Prostate gland (tissue), 2 donors: ENCODE results near the gene AGR2. TPM values are rescaled to one million over a fixed set of nuclear protein-coding genes. Genes with fewer than 3 reads are reported as not detected.
A peak's percentile ranks its signal among the peaks of the same experiment; 100 is the strongest.

Source experiments
- DNase-seq: peaks from one replicate; pipeline ENCODE4 v3.0.0-alpha.2; 2019; ENCODE audit warnings: low spot score
- H3K27ac ChIP-seq, 2 donors: fragments of 200-600 bp; sonication (generic); 2 replicates each; pipeline ENCODE4 v1.5.1; 2017 to 2019
- H3K27me3 ChIP-seq: fragments of 200-600 bp; sonication (generic); replicated peaks from 2 replicates; pipeline ENCODE4 v1.5.1; 2019; ENCODE audit not compliant: insufficient read depth
- H3K36me3 ChIP-seq, 2 donors: fragments of 200-600 bp; sonication (generic); 1 replicate in 1 of 2; 2 replicates in 1 of 2; pipeline versions ENCODE4 v1.5.1 to v1.8.1; 2017 to 2019
- H3K4me1 ChIP-seq: fragments of 200-600 bp; sonication (generic); replicated peaks from 2 replicates; pipeline ENCODE4 v1.5.1; 2019
- H3K4me3 ChIP-seq, 2 donors: fragments of 200-600 bp; sonication (generic); 2 replicates each; pipeline ENCODE4 v1.5.1; 2017 to 2019
- H3K9me3 ChIP-seq: fragments of 200-600 bp; sonication (generic); 2 replicates; pipeline ENCODE4 v1.5.1; 2017
- CTCF ChIP-seq, 4 experiments: fragments of 200-600 bp in 2 of 4; fragments of 450-650 bp in 2 of 4; sonication (generic) in 2 of 4; IDR thresholded peaks; 1 replicate in 3 of 4; 2 replicates in 1 of 4; pipeline ENCODE4 v1.5.1; 2016 to 2019; ENCODE audit warnings: antibody characterized with exemption in 4 of 4, mild to moderate bottlenecking in 2 of 4, moderate library complexity in 2 of 4
- POLR2A ChIP-seq: fragments of 450-650 bp; IDR thresholded peaks from one replicate; pipeline ENCODE4 v1.6.1; 2016; ENCODE audit warnings: antibody characterized with exemption, mild to moderate bottlenecking
- POLR2AphosphoS5 ChIP-seq: sonication (generic); formaldehyde crosslinking; IDR thresholded peaks from one replicate; pipeline ENCODE4 v1.6.1; 2017; ENCODE audit warnings: antibody characterized with exemption
- WGBS: methylation state at CpG from one replicate; pipeline ENCODE4 v1.1.5; 2018; 5-methylcytosine and 5-hydroxymethylcytosine counted together
- intact Hi-C: fragments of 100-400 bp; cut with DNase I; formaldehyde crosslinking; loops from one replicate; pipeline ENCODE4 v1.14.2; 2022
- total RNA-seq, 2 donors: library from RNA; depleted of rRNA; stranded (reverse); fragments of >200 nt; gene quantifications; one replicate each; pipeline ENCODE4 v1.1.0, GENCODE V29; 2016

AGR2 gene
- total RNA-seq, 2 donors from 2014 or later: 74.6 to 290 TPM

- H3K27me3 ChIP-seq: no peaks in the 10 kb centered on the region
- H3K4me3 ChIP-seq: no peak overlapping the region
- H3K4me1 ChIP-seq: no peaks in the 10 kb centered on the region
- no peaks in the 10 kb centered on the region for H3K36me3 ChIP-seq
- TF ChIP-seq POLR2A (no peak), CTCF (IDR thresholded peaks at IDR 0.05) (no peak), POLR2AphosphoS5 (no peak)
- WGBS: 63% methylated on average over 5 of the region's 5 CpGs
- H3K27ac ChIP-seq: no peak overlapping the region
- H3K9me3 ChIP-seq: no peaks in the 10 kb centered on the region
- intact Hi-C loops: no loop called here
- DNase-seq: no peak
Observed at GRCh38 chr7:16810573-16810972, 5.8 kb upstream of the AGR2 start.

GRCh38 chr7:16810112-16810511 is 5.3 kb upstream of the AGR2 start:
- H3K27ac ChIP-seq: no peak overlapping the region
- no peak for DNase-seq
- no peaks in the 10 kb centered on the region for H3K27me3 ChIP-seq
- no peaks in the 10 kb centered on the region for H3K9me3 ChIP-seq
- H3K4me1 ChIP-seq: no peaks in the 10 kb centered on the region
- H3K4me3 ChIP-seq: no peak overlapping the region
- intact Hi-C loops: no loop called here
- TF ChIP-seq POLR2A: no peak
- no peak for TF ChIP-seq CTCF (IDR thresholded peaks at IDR 0.05)
- TF ChIP-seq POLR2AphosphoS5: no peak
- 35% methylated on average over 2 of the region's 2 CpGs for WGBS
- no peaks in the 10 kb centered on the region for H3K36me3 ChIP-seq

- intact Hi-C loops: loop anchor here (10.0 kb wide), 1 partner anchor 109 kb away; no protein-coding TSS in a partner anchor
- Histone ChIP-seq H3K4me3 (no peak overlapping the region), H3K9me3 (no peaks in the 10 kb centered on the region), H3K4me1 (no peaks in the 10 kb centered on the region), H3K27me3 (no peaks in the 10 kb centered on the region), H3K27ac (no peak overlapping the region), H3K36me3 (no peaks in the 10 kb centered on the region)
- TF ChIP-seq CTCF (IDR thresholded peaks at IDR 0.05): no peak
- DNase-seq: no peak
- WGBS: 60% methylated on average over 3 of the region's 3 CpGs
Observed at GRCh38 chr7:16805441-16805840, 642 bp upstream of the AGR2 start.

- Histone ChIP-seq H3K27me3 (no peaks in the 10 kb centered on the region), H3K9me3 (no peaks in the 10 kb centered on the region), H3K4me1 (no peaks in the 10 kb centered on the region), H3K36me3 (no peaks in the 10 kb centered on the region), H3K4me3 (peak overlapping the region in 1 of 2 donors; percentile 12), H3K27ac (no peak overlapping the region)
- intact Hi-C loops: loop anchor here (10.0 kb wide), 1 partner anchor 111 kb away; no protein-coding TSS in a partner anchor
- no peak for DNase-seq
- 49% methylated on average over 7 of the region's 7 CpGs for WGBS
- TF ChIP-seq POLR2A: no peak
- TF ChIP-seq POLR2AphosphoS5: no peak
- no peak for TF ChIP-seq CTCF (IDR thresholded peaks at IDR 0.05)
Observed at GRCh38 chr7:16803881-16804673, 722 bp downstream of the AGR2 start.

GRCh38 chr7:16803125-16803524 is 1.7 kb downstream of the AGR2 start:
- intact Hi-C loops: loop anchor here (10.0 kb wide), 1 partner anchor 112 kb away; no protein-coding TSS in a partner anchor
- Histone ChIP-seq H3K36me3 (no peaks in the 10 kb centered on the region), H3K27me3 (no peaks in the 10 kb centered on the region), H3K4me1 (no peaks in the 10 kb centered on the region), H3K27ac (no peak overlapping the region), H3K4me3 (no peak overlapping the region), H3K9me3 (no peaks in the 10 kb centered on the region)
- no peak for TF ChIP-seq POLR2AphosphoS5
- TF ChIP-seq CTCF (IDR thresholded peaks at IDR 0.05): no peak
- TF ChIP-seq POLR2A: no peak
- 75% methylated on average over 4 of the region's 4 CpGs for WGBS
- no peak for DNase-seq
